Pancreas (tissue), 10 donors: Measurements from ENCODE around the gene SIN3B. TPM values are rescaled to one million over a fixed set of nuclear protein-coding genes. Genes with fewer than 3 reads are reported as not detected.

Experiments used
- ATAC-seq, 4 donors: fragments of 200-7000 bp; cut with Tn5 transposase; one replicate each; pipeline versions ENCODE4 v1.8.0 to v1.9.1; 2020; ENCODE audit warnings: mild to moderate bottlenecking in 4 of 4, moderate library complexity in 4 of 4
- DNase-seq, 6 donors: peaks; one replicate each; pipeline ENCODE4 v3.0.0-alpha.2; 2020
- FAIRE-seq: peaks from 2 replicates; lab custom pipeline; 2012; peaks lifted over from hg19 to GRCh38; lab: Jason Lieb, UNC
- H3K27ac ChIP-seq, 4 donors: fragments of 200-600 bp; sonication (generic); 1 replicate in 3 of 4; 2 replicates in 1 of 4; pipeline versions ENCODE4 v1.5.0 to v1.8.0; 2020
- H3K27me3 ChIP-seq, 4 donors: fragments of 200-600 bp; one replicate each; pipeline ENCODE4 v1.8.0; 2021
- H3K36me3 ChIP-seq, 3 donors: fragments of 200-600 bp; sonication (generic) in 1 of 3; one replicate each; pipeline versions ENCODE4 v1.5.0 to v1.8.0; 2020 to 2021
- H3K4me1 ChIP-seq, 3 donors: fragments of 200-600 bp; one replicate each; pipeline ENCODE4 v1.8.0; 2021
- H3K4me3 ChIP-seq, 4 donors: fragments of 200-600 bp; sonication (generic) in 2 of 4; one replicate each; pipeline versions ENCODE4 v1.5.0 to v1.8.0; 2020 to 2021
- H3K9me3 ChIP-seq, 4 donors: fragments of 200-600 bp; one replicate each; pipeline ENCODE4 v1.8.0; 2021
- WGBS, 2 donors: extraction: QIAGEN DNeasy Blood & Tissue Kit; methylation state at CpG; one replicate each; pipeline ENCODE4 v1.1.7; 2013; 5-methylcytosine and 5-hydroxymethylcytosine counted together
- intact Hi-C, 3 donors: fragments of 100-400 bp; cut with DNase I; formaldehyde crosslinking; loops; one replicate each; pipeline versions ENCODE4 v1.11.1 to v1.14.2; 2022
- polyA plus RNA-seq, 2 donors: library from polyadenylated mRNA; stranded (reverse); fragments of 200-250 nt; gene quantifications; one replicate each; pipeline ENCODE4 v1.2.3, GENCODE V29; 2013
- total RNA-seq, 6 donors: library from RNA; stranded (reverse); fragmentation: NEBNext Ultra II Directional in 4 of 6; extraction: Animal tissue kit (Norgen Biotek cat#: 25700) in 4 of 6; gene quantifications; one replicate each; pipeline versions ENCODE4 v1.2.1 to v1.2.4, GENCODE V29; 2021 to 2023
- TF ChIP-seq, protein P1 (sequence below), 4 donors: fragments of 200-600 bp; sonication (generic) in 3 of 4; IDR thresholded peaks; one replicate each; pipeline versions ENCODE4 v1.5.0 to v1.8.0; 2021; ENCODE audit warnings: antibody characterized with exemption in 4 of 4
- donor health status: healthy with polysubstance abuse.
- donor health status: DM: no; HTN: no; CAD: no; lungs with moderate emphysema.
- donor health status: DM: no; HTN: no; CAD: no.
- donor health status: control.
- donor health status: control.
- donor health status: Bipolar disorder and iron deficiency.
- donor health status: DM: yes; HTN: yes; CAD: no.
- donor health status: DM: no; HTN: no; CAD: no.
- donor health status: DM: no; HTN: no; CAD: no.
- donor health status: DM: yes; HTN: yes; CAD: no.

SIN3B gene, protein sequence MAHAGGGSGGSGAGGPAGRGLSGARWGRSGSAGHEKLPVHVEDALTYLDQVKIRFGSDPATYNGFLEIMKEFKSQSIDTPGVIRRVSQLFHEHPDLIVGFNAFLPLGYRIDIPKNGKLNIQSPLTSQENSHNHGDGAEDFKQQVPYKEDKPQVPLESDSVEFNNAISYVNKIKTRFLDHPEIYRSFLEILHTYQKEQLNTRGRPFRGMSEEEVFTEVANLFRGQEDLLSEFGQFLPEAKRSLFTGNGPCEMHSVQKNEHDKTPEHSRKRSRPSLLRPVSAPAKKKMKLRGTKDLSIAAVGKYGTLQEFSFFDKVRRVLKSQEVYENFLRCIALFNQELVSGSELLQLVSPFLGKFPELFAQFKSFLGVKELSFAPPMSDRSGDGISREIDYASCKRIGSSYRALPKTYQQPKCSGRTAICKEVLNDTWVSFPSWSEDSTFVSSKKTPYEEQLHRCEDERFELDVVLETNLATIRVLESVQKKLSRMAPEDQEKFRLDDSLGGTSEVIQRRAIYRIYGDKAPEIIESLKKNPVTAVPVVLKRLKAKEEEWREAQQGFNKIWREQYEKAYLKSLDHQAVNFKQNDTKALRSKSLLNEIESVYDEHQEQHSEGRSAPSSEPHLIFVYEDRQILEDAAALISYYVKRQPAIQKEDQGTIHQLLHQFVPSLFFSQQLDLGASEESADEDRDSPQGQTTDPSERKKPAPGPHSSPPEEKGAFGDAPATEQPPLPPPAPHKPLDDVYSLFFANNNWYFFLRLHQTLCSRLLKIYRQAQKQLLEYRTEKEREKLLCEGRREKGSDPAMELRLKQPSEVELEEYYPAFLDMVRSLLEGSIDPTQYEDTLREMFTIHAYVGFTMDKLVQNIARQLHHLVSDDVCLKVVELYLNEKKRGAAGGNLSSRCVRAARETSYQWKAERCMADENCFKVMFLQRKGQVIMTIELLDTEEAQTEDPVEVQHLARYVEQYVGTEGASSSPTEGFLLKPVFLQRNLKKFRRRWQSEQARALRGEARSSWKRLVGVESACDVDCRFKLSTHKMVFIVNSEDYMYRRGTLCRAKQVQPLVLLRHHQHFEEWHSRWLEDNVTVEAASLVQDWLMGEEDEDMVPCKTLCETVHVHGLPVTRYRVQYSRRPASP
- 10 to 100 TPM; 13.6 to 27.6 (median 17.9) TPM for total RNA-seq
- 10 to 100 TPM; 43.3 to 51.8 TPM for polyA plus RNA-seq

DNA sequence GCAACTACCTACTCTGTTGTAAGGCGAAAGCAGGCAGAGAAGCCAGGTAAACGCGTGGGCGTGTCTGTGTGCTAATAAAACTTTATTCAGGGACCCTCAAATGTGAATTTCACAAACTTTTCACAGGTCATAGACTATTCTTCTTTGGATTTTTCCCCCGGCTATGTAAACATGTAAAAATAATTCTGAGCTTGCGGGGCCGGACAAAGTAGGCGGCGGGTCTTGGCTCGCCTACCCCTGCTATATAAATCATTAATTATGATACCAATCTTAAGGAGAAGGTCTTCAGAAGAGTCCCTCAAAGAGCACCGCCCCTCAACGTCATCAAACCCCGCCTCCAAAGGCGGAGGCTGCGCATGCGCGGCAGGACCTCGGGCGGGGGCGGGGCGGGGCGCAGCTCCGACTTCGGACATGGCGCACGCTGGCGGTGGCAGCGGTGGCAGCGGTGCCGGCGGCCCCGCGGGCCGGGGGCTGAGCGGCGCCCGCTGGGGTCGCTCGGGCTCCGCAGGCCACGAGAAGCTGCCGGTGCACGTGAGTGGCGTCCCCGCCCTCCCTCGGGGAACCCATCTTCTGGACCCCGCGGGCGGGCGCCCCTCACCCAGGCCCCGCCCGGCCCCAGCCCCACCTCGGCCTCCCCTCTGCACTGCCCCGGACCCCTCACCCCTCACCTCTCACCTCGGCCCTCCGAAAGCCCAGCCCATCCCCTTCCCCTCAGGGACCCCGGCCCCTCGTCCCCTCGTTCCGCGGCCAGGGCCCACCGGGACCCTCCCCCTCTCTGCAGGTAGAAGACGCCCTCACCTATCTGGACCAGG is at the start of gene SIN3B:
Gene SIN3B, plus strand, starts transcription at position 389 of the 812 bp plus-strand sequence. Its CDS starts 23 bp downstream, at position 412.
- DNase-seq, result peak; percentile 76 to 95 (median 90)
- peaks cover 5 to 18% (median 5%) of the 10 kb centered on the region in 3 donors for H3K36me3 ChIP-seq
- TF ChIP-seq, protein P1, sequence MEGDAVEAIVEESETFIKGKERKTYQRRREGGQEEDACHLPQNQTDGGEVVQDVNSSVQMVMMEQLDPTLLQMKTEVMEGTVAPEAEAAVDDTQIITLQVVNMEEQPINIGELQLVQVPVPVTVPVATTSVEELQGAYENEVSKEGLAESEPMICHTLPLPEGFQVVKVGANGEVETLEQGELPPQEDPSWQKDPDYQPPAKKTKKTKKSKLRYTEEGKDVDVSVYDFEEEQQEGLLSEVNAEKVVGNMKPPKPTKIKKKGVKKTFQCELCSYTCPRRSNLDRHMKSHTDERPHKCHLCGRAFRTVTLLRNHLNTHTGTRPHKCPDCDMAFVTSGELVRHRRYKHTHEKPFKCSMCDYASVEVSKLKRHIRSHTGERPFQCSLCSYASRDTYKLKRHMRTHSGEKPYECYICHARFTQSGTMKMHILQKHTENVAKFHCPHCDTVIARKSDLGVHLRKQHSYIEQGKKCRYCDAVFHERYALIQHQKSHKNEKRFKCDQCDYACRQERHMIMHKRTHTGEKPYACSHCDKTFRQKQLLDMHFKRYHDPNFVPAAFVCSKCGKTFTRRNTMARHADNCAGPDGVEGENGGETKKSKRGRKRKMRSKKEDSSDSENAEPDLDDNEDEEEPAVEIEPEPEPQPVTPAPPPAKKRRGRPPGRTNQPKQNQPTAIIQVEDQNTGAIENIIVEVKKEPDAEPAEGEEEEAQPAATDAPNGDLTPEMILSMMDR (IDR thresholded peaks at IDR 0.05), result no peak
- no peaks in the 10 kb centered on the region for H3K9me3 ChIP-seq
- H3K4me3 ChIP-seq, result peak within 1 kb of the TSS; percentile 76 to 86 (median 84)
- H3K27ac ChIP-seq, result peak within 1 kb of the TSS in 3 of 4 donors; percentile 17 to 39 (median 28)
- H3K27me3 ChIP-seq, result no peaks in the 10 kb centered on the region
- peak; percentile 94 to 97 (median 94) for ATAC-seq
- 2% methylated on average over 34 to 62 of the region's 63 CpGs for WGBS, 2 donors
- no peak for FAIRE-seq
- intact Hi-C loops, result no loop called here
- H3K4me1 ChIP-seq, result peaks cover 0 to 14% (median 0%) of the 10 kb centered on the region in 3 donors

DNA sequence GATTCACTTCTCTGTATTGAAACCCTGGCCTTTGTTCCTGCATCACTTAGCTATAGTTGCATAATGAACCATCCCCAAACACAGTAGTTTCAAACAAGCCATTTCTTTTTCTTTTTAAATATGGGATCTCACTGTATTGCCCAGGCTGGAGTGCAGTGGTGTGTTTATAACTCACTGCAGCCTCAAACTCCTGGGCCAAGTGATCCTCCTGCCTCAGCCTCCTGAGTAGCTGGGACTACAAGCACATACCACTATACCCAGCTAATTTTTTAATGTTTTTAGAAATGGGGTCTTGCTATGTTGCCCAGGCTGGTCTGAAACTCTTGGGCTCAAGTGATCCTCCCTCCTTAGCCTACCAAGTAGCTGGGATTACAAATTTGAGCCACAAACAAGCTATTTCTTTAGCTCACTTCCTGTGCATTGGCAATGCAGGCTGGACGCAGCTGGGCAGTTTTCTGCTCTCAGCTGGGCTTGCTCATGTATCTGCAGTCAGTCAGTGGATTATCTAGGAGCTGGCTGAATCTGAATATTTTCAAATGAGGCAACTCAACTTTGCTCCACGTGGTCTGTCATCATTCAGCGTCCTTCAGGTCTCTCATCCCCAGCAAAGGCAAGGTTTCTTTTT is 49.5 kb upstream of the SIN3B start:
- WGBS, 2 donors, result 49 to 53% methylated on average over 3 of the region's 3 CpGs
- no peak for FAIRE-seq
- intact Hi-C loops, result no loop called here

DNA sequence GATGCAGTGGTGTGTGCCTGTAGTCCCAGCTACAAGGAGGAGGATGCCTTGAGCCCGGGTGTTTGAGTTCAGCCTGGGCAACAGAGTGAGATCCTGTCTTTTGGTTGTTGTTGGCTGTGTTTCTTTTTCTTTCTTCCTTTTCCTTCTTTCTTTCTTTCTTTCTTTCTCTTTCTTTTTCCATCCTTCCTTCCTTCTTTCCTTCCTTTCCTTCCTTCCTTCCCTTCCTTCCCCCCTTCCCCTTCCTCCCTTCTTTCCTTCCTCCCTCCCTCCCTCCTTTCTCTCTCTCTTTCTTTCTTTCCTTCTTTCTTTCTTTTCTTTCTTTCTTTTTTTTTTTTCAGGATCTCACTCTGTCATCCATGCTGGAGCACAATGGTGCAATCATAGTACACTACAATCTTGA is 46.5 kb upstream of the SIN3B start:
- 80 to 95% methylated on average over 1 of the region's 1 CpG for WGBS, 2 donors
- no peaks in the 10 kb centered on the region for H3K36me3 ChIP-seq
- intact Hi-C loops, result no loop called here
- H3K27me3 ChIP-seq, result no peaks in the 10 kb centered on the region
- FAIRE-seq (no peak), DNase-seq (no peak), ATAC-seq (no peak)
- no peaks in the 10 kb centered on the region for H3K4me1 ChIP-seq
- no peaks in the 10 kb centered on the region for H3K9me3 ChIP-seq
- TF ChIP-seq, protein P1 (IDR thresholded peaks at IDR 0.05), result no peak
- no peak overlapping the region for H3K27ac ChIP-seq
- H3K4me3 ChIP-seq, result no peak overlapping the region

More for the DNA sequence above, 49.5 kb upstream of the SIN3B start:
- Histone ChIP-seq H3K4me3 (no peak overlapping the region), H3K4me1 (no peaks in the 10 kb centered on the region), H3K27ac (no peak overlapping the region), H3K36me3 (no peaks in the 10 kb centered on the region), H3K27me3 (no peaks in the 10 kb centered on the region), H3K9me3 (no peaks in the 10 kb centered on the region)
- TF ChIP-seq, protein P1 (IDR thresholded peaks at IDR 0.05), result no peak
- DNase-seq, result no peak
- ATAC-seq, result no peak

DNA sequence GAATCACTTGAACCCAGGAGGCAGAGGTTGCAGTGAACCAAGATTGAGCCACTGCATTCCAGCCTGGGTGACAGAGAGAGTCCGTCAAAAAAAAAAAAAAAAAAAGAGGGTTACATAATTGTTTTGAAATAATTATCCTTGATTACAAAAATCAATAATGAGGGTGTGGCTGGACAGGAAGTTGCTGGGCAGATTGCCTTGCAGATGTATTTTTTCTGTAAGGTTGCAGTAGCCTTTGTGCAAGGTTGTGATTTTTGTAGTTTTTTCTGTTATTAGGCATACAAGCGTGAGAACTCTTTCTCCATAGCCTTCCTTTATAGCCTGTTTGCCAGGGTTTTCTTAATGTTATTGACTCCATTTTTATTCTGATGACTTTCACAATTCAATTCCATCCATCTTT is 40.7 kb upstream of the SIN3B start:
- intact Hi-C loops, result no loop called here
- DNase-seq (no peak), ATAC-seq (no peak), FAIRE-seq (no peak)
- no peaks in the 10 kb centered on the region for H3K9me3 ChIP-seq
- no peak overlapping the region for H3K27ac ChIP-seq
- H3K4me3 ChIP-seq, result no peak overlapping the region
- H3K27me3 ChIP-seq, result no peaks in the 10 kb centered on the region
- H3K36me3 ChIP-seq, result no peaks in the 10 kb centered on the region
- H3K4me1 ChIP-seq, result no peaks in the 10 kb centered on the region
- TF ChIP-seq, protein P1 (IDR thresholded peaks at IDR 0.05), result no peak
- WGBS, 2 donors, result 69 to 71% methylated on average over 2 of the region's 2 CpGs
